ENCODE measurements around the gene PRKN. TPM values are rescaled to one million over a fixed set of nuclear protein-coding genes. Genes with fewer than 3 reads are reported as not detected.

The PRKN gene
- total RNA-seq, 1 experiment from 2014 or later, result 2.0 TPM

GRCh38 chr6:162379757-162380409, 347.7 kb downstream of the PRKN start:
- Mint-ChIP-seq H3K9me3 (no peaks in the 10 kb centered on the region), H3K27ac (no peak overlapping the region), H3K4me1 (no peaks in the 10 kb centered on the region), H3K27me3 (ENCODE audit: low read depth) (no peaks in the 10 kb centered on the region), H3K4me3 (no peak overlapping the region), H3K36me3 (ENCODE audit: insufficient read depth in 1 of 3, low read depth in 3 of 3) (peaks cover 0 to 2% (median 0%) of the 10 kb centered on the region in 3 experiments; a peak in 1 of 7 replicates)
- no peak overlapping the region for H3K4ac ChIP-seq (ENCODE audit: low read depth, low read length)
- no peaks in the 10 kb centered on the region for H3K9me3 ChIP-seq (ENCODE audit: control insufficient read depth, low read depth, low read length)
- no peak overlapping the region for H4K5ac ChIP-seq (ENCODE audit: insufficient read length, low read depth, low read length)
- H3K23me2 ChIP-seq (ENCODE audit: insufficient read length, low read depth, low read length, poor library complexity, severe bottlenecking), result no peaks in the 10 kb centered on the region
- H2BK15ac ChIP-seq (ENCODE audit: low read depth, low read length), result no peak overlapping the region
- H2AFZ ChIP-seq (ENCODE audit: low read length), result no peak overlapping the region
- no peaks in the 10 kb centered on the region for H4K20me1 ChIP-seq (ENCODE audit: control insufficient read depth, insufficient read depth, insufficient read length)
- no CpG with 5 or more reads among the region's 5 CpGs for WGBS (ENCODE audit: extremely low coverage, insufficient read length, low lambda C conversion rate)
- H3T11ph ChIP-seq (ENCODE audit: low read length), result no peak overlapping the region
- no peak overlapping the region for H3K56ac ChIP-seq (ENCODE audit: insufficient read length, low read depth, low read length)
- no peak overlapping the region for H3K4me2 ChIP-seq (ENCODE audit: insufficient read depth, insufficient read length, low read length)
- H4K91ac ChIP-seq (ENCODE audit: insufficient read length, low read depth, low read length), result no peak overlapping the region
- H2BK120ac ChIP-seq (ENCODE audit: low read depth, low read length, poor library complexity, severe bottlenecking), result no peak overlapping the region
- no peak for DNase-seq
- H3K9ac ChIP-seq (ENCODE audit: extremely low read depth, insufficient read length, low read length), result no peak overlapping the region
- no peak for TF ChIP-seq CTCF (conservative IDR thresholded peaks at IDR 0.05)
- no peak overlapping the region for H3K23ac ChIP-seq (ENCODE audit: insufficient read length, low read depth, low read length)
- no peaks in the 10 kb centered on the region for H3K79me2 ChIP-seq (ENCODE audit: insufficient read depth, low read length)
- no peak overlapping the region for H3K14ac ChIP-seq (ENCODE audit: insufficient read depth, low read length)
- no peak overlapping the region for H2AK5ac ChIP-seq (ENCODE audit: insufficient read length, low read length)
- no peak overlapping the region for H4K8ac ChIP-seq (replicated peaks; ENCODE audit: insufficient read length, low read depth, low read length)
- no peak overlapping the region for H2BK20ac ChIP-seq (ENCODE audit: low read depth, low read length, poor library complexity, severe bottlenecking)
- no peak overlapping the region for H2BK5ac ChIP-seq (ENCODE audit: insufficient read length, low read length)
- H3K4me1 ChIP-seq (ENCODE audit: insufficient read depth, low read length), result no peaks in the 10 kb centered on the region
- no peaks in the 10 kb centered on the region for H3K79me1 ChIP-seq (ENCODE audit: insufficient read depth, low read depth, low read length, poor library complexity, severe bottlenecking)
- H3K18ac ChIP-seq (ENCODE audit: insufficient read length, low read depth, low read length), result no peak overlapping the region
- no peak overlapping the region for H2BK12ac ChIP-seq (ENCODE audit: insufficient read length, low read depth, low read length)
- no peaks in the 10 kb centered on the region for H3K27me3 ChIP-seq (ENCODE audit: insufficient read depth, low read length)
- no peak overlapping the region for H3K27ac ChIP-seq (ENCODE audit: insufficient read length, low read depth, low read length)
